22Rv1 (cell line): ENCODE data around the gene NOX3.

Source experiments
- ZFX ChIP-seq: fragments of 450-650 bp; IDR thresholded peaks from 2 replicates; pipeline ENCODE4 v1.6.1; 2017; ENCODE audit warnings: antibody characterized with exemption, borderline replicate concordance
- TF ChIP-seq, protein P1 (sequence below): fragments of 450-650 bp; IDR thresholded peaks from 2 replicates; pipeline ENCODE4 v1.5.1; 2017; ENCODE audit warnings: mild to moderate bottlenecking

DNA sequence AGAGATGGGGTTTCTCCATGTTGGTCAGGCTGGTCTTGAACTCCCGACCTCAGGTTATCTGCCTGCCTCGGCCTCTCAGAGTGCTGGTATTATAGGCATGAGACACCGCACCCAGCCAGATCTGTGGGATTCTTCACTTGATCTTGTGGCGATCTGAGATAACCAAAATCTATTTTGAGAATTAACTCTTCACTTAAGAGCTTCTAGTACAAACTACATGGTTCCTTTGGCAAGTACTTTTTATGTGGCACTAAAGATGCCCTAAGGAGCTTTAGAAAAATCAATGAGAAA, 103.6 kb downstream of the NOX3 start:
- TF ChIP-seq, protein P1, sequence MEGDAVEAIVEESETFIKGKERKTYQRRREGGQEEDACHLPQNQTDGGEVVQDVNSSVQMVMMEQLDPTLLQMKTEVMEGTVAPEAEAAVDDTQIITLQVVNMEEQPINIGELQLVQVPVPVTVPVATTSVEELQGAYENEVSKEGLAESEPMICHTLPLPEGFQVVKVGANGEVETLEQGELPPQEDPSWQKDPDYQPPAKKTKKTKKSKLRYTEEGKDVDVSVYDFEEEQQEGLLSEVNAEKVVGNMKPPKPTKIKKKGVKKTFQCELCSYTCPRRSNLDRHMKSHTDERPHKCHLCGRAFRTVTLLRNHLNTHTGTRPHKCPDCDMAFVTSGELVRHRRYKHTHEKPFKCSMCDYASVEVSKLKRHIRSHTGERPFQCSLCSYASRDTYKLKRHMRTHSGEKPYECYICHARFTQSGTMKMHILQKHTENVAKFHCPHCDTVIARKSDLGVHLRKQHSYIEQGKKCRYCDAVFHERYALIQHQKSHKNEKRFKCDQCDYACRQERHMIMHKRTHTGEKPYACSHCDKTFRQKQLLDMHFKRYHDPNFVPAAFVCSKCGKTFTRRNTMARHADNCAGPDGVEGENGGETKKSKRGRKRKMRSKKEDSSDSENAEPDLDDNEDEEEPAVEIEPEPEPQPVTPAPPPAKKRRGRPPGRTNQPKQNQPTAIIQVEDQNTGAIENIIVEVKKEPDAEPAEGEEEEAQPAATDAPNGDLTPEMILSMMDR: no peak
- no peak for TF ChIP-seq ZFX
